Upper lobe of right lung (tissue), 1 donor: Measurements from ENCODE around the gene SPATA7. TPM values are rescaled to one million over a fixed set of nuclear protein-coding genes. Genes with fewer than 3 reads are reported as not detected.

Experiments used
- ATAC-seq: fragments of 200-7000 bp; cut with Tn5 transposase; one replicate; pipeline ENCODE4 v1.9.1; 2020; ENCODE audit warnings: mild to moderate bottlenecking, moderate library complexity
- DNase-seq: peaks from one replicate; pipeline ENCODE4 v3.0.0-alpha.2; 2020
- H3K27ac ChIP-seq: fragments of 200-600 bp; one replicate; pipeline ENCODE4 v1.8.0; 2022
- H3K27me3 ChIP-seq: fragments of 200-600 bp; one replicate; pipeline ENCODE4 v1.8.0; 2022; ENCODE audit warnings: mild to moderate bottlenecking
- H3K36me3 ChIP-seq: fragments of 200-600 bp; one replicate; pipeline ENCODE4 v1.8.0; 2022
- H3K4me1 ChIP-seq: fragments of 200-600 bp; one replicate; pipeline ENCODE4 v1.8.0; 2022
- H3K4me3 ChIP-seq: fragments of 200-600 bp; one replicate; pipeline ENCODE4 v1.8.0; 2022; ENCODE audit warnings: mild to moderate bottlenecking
- H3K9me3 ChIP-seq: fragments of 200-600 bp; one replicate; pipeline ENCODE4 v1.8.0; 2022
- CTCF ChIP-seq: fragments of 200-600 bp; IDR thresholded peaks from one replicate; pipeline ENCODE4 v1.8.0; 2022; ENCODE audit warnings: antibody characterized with exemption
- intact Hi-C: fragments of 100-400 bp; cut with DNase I; formaldehyde crosslinking; loops from one replicate; pipeline ENCODE4 v1.11.0; 2022
- total RNA-seq: library from RNA; stranded (reverse); fragmentation: NEBNext Ultra II Directional; extraction: Animal tissue kit (Norgen Biotek cat#: 25700); gene quantifications from one replicate; pipeline ENCODE4 v1.2.1, GENCODE V29; 2021
- donor health status: DM: no; HTN: yes; CAD: no; lungs with severe emphysema.

Gene SPATA7
- total RNA-seq, 1 donor from 2014 or later = 12.3 TPM

- TF ChIP-seq CTCF = no peak
- no peaks in the 10 kb centered on the region for H3K36me3 ChIP-seq
- no peak overlapping the region for H3K4me3 ChIP-seq
- intact Hi-C loops = no loop called here
- no peak overlapping the region for H3K27ac ChIP-seq
- no peaks in the 10 kb centered on the region for H3K27me3 ChIP-seq
- no peak for ATAC-seq
- no peaks in the 10 kb centered on the region for H3K9me3 ChIP-seq
- no peaks in the 10 kb centered on the region for H3K4me1 ChIP-seq
- no peak for DNase-seq
Observed at GRCh38 chr14:88351966-88352691, 33.3 kb upstream of the SPATA7 start.

GRCh38 chr14:88352698-88353097 lies 32.8 kb upstream of the SPATA7 start:
- no peaks in the 10 kb centered on the region for H3K27me3 ChIP-seq
- ATAC-seq (no peak), DNase-seq (no peak)
- H3K4me3 ChIP-seq = no peak overlapping the region
- H3K36me3 ChIP-seq = no peaks in the 10 kb centered on the region
- H3K9me3 ChIP-seq = no peaks in the 10 kb centered on the region
- H3K4me1 ChIP-seq = no peaks in the 10 kb centered on the region
- TF ChIP-seq CTCF = no peak
- intact Hi-C loops = no loop called here
- H3K27ac ChIP-seq = no peak overlapping the region

- intact Hi-C loops = no loop called here
- Histone ChIP-seq H3K36me3 (no peaks in the 10 kb centered on the region), H3K27me3 (no peaks in the 10 kb centered on the region), H3K4me3 (no peak overlapping the region), H3K27ac (no peak overlapping the region), H3K4me1 (no peaks in the 10 kb centered on the region), H3K9me3 (no peaks in the 10 kb centered on the region)
- no peak for ATAC-seq
- DNase-seq = no peak
- TF ChIP-seq CTCF = no peak
Observed at GRCh38 chr14:88354358-88354757, 31.1 kb upstream of the SPATA7 start.

- no peaks in the 10 kb centered on the region for H3K9me3 ChIP-seq
- no peak for DNase-seq
- TF ChIP-seq CTCF = no peak
- H3K27me3 ChIP-seq = no peaks in the 10 kb centered on the region
- no peak for ATAC-seq
- no peak overlapping the region for H3K4me3 ChIP-seq
- intact Hi-C loops = no loop called here
- no peaks in the 10 kb centered on the region for H3K4me1 ChIP-seq
- no peak overlapping the region for H3K27ac ChIP-seq
- no peaks in the 10 kb centered on the region for H3K36me3 ChIP-seq
Observed at GRCh38 chr14:88359500-88359899, 26.0 kb upstream of the SPATA7 start.

- intact Hi-C loops = no loop called here
- DNase-seq = no peak
- TF ChIP-seq CTCF = no peak
- no peak for ATAC-seq
- Histone ChIP-seq H3K36me3 (no peaks in the 10 kb centered on the region), H3K27ac (no peak overlapping the region), H3K4me3 (no peak overlapping the region), H3K27me3 (no peaks in the 10 kb centered on the region), H3K4me1 (no peaks in the 10 kb centered on the region), H3K9me3 (no peaks in the 10 kb centered on the region)
Observed at GRCh38 chr14:88363644-88364043, 21.8 kb upstream of the SPATA7 start.
